ENCODE measurements around the gene TMTC1. TPM values are rescaled to one million over a fixed set of nuclear protein-coding genes. Genes with fewer than 3 reads are reported as not detected.
"Not testable (repeated sequence)": the region's sequence is repeated elsewhere in the genome, so short reads cannot be mapped to it uniquely, and the experiment has no call there.

The TMTC1 gene
- total RNA-seq: 21.9 TPM

DNA sequence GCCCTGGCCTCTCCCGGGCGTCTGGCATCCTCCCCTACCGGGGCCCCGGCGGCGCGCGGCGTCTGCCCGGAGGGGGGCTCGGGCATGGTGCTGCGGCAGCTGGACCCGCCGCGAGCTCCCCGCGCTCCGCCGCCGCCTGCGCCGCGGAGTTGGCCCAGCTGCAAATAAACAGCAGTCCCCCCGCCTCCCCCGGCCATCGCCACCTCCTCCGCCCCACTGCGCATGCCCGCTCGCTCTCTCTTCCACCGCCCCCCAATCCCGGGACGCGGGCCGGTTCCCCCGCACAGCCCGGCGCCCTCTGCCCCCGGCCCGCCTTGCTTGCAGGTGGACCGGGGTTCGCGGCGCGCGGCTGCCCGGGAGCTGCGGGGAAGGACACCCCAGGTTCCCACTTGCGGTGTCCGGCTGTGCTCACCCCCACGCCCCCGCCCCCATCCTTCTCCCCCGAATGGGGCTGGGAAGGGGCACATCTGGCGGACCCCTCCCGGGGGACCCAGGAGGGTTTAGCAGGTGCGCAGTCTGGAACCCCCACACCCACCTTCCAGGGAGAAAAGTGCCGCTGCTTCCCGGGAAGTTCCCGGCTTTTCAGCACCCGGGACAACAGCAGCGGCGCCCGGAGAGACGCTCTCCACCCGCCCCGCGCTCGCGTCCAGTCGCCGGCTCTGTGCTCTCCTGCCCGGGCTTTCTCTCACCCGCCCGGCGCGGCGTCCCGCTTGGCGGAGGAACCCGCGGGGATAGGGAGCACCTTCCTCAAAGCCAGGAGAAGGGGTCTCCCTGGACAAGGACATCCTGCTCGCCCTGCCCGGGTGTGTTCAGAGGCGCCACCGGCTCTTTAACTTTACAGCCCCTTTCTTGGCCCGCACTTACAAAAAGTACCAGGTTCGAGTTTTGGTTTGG is at the start of gene TMTC1:
TSS of gene TMTC1 (minus strand) at position 170 of the 894 bp plus-strand sequence. CDS start 191 bp downstream, outside the sequence.
- DNase-seq: peak; percentile 17

- no peak for DNase-seq
These were observed 47.4 kb upstream of the TMTC1 start for GRCh38 chr12:29831173-29831572.

DNA sequence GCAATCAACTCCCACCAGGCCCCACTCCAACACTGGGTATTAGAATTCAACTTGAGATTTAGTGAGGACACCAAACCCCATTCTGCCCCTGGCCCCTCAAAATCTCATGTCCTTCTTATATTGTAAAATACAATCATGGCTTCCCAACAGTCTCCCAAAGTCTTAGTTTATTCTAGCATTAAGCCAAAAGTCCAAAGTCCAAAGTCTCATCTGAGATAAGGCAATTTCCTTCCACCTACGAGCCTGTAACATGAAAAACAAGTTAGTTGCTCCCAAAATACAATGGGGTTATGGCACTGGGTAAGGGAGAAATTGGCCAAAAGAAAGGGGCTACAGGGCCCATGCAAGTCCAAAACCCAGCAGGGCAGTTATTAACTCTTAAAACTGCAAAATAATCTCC is 46.6 kb upstream of the TMTC1 start:
- DNase-seq: no peak

DNA sequence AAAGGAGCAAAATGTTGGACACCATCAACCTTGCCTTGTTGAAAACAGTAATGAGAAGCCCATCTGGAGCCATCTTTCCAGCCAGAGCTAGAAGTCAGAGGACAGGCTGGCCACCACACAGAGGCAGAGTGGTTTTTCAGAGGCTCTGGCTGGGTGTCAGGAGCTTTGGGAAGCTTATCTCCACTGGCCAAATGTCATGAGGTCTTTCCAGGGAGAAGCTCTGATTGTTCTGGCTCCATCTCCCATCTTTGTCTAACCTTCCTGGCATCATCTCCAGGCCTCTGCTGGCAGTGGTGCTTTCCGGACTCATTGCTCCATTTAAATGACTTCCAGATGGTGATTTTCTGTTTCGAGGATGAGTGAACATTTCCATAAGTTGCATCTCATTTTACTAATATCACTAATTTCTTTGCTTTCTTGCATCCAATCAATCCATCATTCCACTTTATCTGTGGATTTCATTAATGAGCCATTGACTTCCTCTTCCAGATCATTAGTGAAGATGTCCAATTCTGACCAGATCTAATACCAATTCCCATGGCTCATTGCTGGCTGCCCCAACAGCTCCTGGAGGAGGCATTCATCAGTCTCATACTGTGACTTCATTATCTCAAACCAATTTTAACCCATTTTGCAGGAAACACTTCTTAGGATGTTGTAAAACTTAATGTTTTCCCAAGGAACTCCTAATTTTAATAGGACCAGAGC is 35.3 kb upstream of the TMTC1 start:
- no peak for DNase-seq

DNA sequence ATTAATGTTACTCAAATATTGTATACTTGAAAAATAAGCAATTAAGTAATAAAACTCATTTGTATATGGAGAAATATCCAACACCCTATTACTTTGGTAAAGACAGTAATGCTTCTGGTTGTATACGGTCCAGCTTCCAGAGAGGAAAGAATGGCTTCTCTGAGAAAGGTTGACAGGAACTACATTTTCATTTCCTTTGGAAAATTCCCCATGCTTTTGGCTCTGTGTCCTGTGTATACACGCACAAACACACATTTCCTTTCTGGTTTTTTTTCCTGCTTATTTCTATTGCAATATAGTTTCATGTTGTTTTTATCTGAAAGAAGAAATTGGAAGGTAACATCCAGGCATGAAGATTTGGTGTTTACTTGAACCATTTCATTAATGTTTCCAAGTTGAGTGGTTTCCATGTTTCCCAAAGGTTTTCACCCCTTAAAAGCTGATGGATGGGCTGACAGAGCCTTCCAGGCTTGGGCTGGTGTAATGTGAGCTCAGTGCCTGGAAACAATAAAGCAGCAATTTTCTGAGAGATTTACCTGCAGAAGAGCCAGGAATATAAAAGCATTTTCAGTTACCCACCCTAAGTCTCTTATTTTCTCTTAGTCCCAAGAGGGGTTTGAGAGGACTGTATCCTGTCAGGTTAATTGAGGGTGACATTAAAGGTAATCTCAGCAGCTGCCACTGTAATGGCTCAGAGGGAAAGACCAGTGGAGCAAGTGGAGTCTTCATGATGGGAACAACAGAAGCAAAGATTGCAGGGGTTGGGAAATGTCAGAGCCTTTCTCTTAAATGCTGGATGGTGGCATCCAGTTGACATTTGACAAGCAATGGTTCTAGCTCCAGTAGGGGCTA is 33.4 kb upstream of the TMTC1 start:
- DNase-seq: no peak

GRCh38 chr12:29809616-29810361 is 26.0 kb upstream of the TMTC1 start:
- not testable (repeated sequence) for DNase-seq

DNA sequence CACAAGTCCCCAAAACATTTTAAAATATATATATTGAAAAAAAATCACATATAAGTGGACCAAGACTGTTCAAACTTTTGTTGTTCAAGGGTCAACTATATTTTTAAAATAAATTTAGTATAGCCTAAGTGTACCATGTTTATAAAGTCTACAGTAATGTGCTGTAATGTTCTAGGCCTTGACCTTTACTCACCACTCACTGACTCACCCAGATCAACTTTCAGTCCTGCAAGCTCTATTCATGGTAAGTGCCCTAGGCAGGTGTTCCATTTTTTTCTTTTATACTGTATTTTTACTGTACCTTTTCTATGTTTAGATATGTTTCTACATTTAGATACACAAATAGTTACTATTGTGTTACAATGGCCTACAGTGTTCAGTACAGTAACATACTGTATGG is 23.4 kb upstream of the TMTC1 start:
- DNase-seq: no peak

DNA sequence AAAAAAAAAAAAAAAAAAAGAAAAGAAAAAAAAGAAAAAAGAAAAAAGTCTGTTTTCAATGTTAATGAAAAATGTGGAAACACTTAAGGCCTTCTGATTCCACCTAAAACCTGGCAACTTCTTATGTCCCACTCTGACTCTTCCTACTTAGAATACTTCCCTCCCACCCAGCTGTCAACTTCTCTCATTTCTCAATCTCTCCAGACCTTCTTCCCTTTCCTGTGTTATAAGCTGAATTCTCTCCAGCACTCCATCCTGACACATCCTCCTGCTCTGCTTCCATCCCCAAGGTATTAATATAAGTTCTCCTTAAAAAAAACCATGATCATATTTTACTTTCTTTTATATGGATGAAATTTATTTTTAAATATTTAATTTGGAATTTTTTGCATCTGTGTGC is 20.3 kb upstream of the TMTC1 start:
- no peak for DNase-seq

GRCh38 chr12:29799591-29799990 is 15.8 kb upstream of the TMTC1 start:
- no peak for DNase-seq

- no peak for DNase-seq
These were observed 14.0 kb upstream of the TMTC1 start for GRCh38 chr12:29797565-29798355.

DNA sequence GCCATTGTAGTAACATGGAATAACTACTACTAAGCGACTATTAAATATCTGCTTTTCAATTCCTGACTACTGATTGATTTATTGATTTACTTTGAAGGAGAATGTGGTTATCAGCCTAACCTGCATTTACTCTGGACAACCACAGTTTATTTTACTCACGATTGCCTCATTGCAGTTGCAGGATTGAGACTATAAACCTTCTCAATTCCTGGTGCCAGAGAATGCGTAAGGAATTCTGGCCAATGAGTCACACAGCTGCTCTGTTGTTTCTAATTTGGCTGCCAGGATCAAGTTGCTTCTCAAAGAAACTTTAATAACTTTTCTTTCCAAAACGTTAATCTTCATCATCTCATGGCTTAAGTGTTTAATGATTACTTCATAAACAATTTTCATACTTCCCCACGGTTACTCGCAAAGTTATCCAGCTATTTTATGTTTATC is 13.1 kb upstream of the TMTC1 start:
- DNase-seq: no peak

DNA sequence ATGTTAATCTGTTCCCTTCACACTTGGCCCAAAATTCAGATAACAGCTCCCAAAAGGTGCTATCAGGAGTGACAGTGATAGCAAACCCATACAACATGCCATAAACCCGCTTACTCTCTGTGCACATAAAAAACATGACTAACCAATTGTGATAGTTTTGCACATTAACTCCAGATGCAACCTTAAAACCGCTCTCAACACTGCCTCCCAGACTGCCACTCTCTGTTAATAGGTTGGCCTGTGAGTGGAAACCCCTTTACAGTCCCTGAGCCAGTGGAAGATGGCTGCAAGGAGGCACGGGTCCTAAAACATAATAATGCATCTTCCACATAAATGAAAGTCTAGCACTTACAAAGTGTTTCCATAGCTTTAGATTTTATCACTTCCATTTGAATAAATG is 12.0 kb upstream of the TMTC1 start:
- DNase-seq: no peak

GRCh38 chr12:29794862-29795261 is 11.1 kb upstream of the TMTC1 start:
- no peak for DNase-seq

DNA sequence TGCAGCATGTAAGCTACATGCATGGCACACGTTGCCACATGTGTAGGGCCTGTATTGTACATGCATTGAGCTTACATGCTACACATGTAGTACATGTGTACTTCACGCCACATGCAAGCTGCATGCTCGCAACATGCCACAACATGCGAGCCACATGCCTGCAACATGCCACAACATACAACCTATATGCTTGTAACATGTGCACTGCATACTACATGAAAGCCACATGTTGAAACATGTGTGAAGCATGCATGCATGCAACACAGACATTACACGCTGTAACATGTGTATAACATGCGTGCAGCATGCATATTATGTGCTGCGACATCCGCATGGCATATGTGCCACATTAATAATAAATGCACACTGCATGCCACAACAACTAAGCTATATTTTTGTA is 9.1 kb upstream of the TMTC1 start:
- DNase-seq: no peak

- DNase-seq: no peak
These were observed 8.4 kb upstream of the TMTC1 start for GRCh38 chr12:29792132-29792531.

GRCh38 chr12:29782871-29783772 is 620 bp downstream of the TMTC1 start:
- no peak for DNase-seq

DNA sequence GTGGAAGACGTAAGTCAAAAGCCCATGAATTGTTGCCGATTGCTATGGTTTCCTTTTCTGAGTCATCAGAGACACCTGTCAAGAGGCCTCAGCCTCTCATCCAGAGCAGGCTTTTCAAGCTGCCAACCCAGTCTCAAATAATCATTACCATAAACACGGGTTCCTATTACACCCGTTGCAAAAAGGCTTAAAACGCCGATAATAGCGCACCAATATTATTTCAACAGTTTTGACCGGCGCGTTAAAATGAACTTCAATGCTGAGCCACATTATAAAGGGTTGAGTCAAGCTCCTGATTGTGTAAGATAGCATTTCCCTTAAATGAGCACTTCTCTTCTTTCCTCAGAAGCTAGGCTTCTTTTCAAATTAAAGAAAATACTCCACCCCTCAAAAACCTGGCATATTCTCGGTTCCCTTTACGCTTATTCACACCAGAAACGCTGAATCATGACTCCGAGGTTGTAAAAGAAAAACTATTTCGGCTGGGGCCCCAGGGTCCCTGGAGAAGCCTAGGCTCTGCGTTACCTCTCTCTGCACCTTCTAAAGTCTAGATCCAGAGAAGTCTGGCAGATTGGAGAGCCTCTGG is 1.4 kb downstream of the TMTC1 start:
- peak; percentile 19 for DNase-seq

GRCh38 chr12:29781705-29782266 is 2.0 kb downstream of the TMTC1 start:
- DNase-seq: no peak

DNA sequence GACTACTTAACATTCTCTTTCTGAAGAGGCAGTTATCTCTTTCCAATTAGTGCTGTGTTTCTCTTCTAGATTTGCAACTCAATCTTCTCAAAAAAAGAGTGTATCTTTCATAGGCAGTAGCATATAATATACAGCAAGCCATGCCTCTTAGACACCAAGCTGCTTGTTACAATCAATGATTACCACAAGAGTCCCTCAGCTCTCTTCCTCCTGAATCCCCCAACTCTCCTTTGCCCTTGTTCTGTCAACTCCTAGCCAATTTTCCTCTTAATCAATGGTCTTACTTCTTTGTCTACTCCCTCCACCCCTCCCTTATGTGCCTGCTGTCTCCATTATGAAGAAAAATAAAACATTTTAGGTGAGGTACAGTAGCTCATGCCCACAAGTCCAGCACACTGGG is 2.6 kb downstream of the TMTC1 start:
- no peak for DNase-seq
